Measurements from ENCODE around the gene KLHL29.

The KLHL29 gene

GRCh38 chr2:23746141-23746863, 361.3 kb downstream of the KLHL29 start:
- no peak overlapping the region for H3K27ac ChIP-seq (replicated peaks)
- no peak overlapping the region for H3K4me3 ChIP-seq (replicated peaks; ENCODE audit: insufficient read depth, low read length)
- TF ChIP-seq REST (IDR thresholded peaks at IDR 0.05; ENCODE audit: insufficient replicate concordance, low read depth) (no peak), POLR2AphosphoS5 (IDR thresholded peaks at IDR 0.05; ENCODE audit: low read depth) (no peak), GABPA (IDR thresholded peaks at IDR 0.05; ENCODE audit: low read depth) (no peak), CTCF (IDR thresholded peaks at IDR 0.05; ENCODE audit: insufficient read depth, low read length) (no peak), SPI1 (IDR thresholded peaks at IDR 0.05; ENCODE audit: borderline replicate concordance, low read depth) (no peak)
- no peaks in the 10 kb centered on the region for H3K27me3 ChIP-seq (ENCODE audit: insufficient read depth, poor library complexity, severe bottlenecking)
- DNase-seq (ENCODE audit: low read depth in 1 of 2, low spot score in 1 of 2): no peak

- no peak overlapping the region for H3K4me3 ChIP-seq (replicated peaks; ENCODE audit: insufficient read depth, low read length)
- DNase-seq (ENCODE audit: low read depth in 1 of 2, low spot score in 1 of 2): no peak
- TF ChIP-seq REST (IDR thresholded peaks at IDR 0.05; ENCODE audit: insufficient replicate concordance, low read depth) (no peak), GABPA (IDR thresholded peaks at IDR 0.05; ENCODE audit: low read depth) (no peak), CTCF (IDR thresholded peaks at IDR 0.05; ENCODE audit: insufficient read depth, low read length) (no peak), SPI1 (IDR thresholded peaks at IDR 0.05; ENCODE audit: borderline replicate concordance, low read depth) (no peak), POLR2AphosphoS5 (IDR thresholded peaks at IDR 0.05; ENCODE audit: low read depth) (no peak)
Observed at GRCh38 chr2:23751747-23752265, 366.8 kb downstream of the KLHL29 start.

GRCh38 chr2:23753291-23754010, 368.5 kb downstream of the KLHL29 start:
- Histone ChIP-seq H3K4me3 (replicated peaks; ENCODE audit: insufficient read depth, low read length) (no peak overlapping the region), H3K27ac (replicated peaks) (no peak overlapping the region), H3K27me3 (ENCODE audit: insufficient read depth, poor library complexity, severe bottlenecking) (no peaks in the 10 kb centered on the region)
- TF ChIP-seq GABPA (IDR thresholded peaks at IDR 0.05; ENCODE audit: low read depth) (no peak), REST (IDR thresholded peaks at IDR 0.05; ENCODE audit: insufficient replicate concordance, low read depth) (no peak), CTCF (IDR thresholded peaks at IDR 0.05; ENCODE audit: insufficient read depth, low read length) (no peak)
- no peak for DNase-seq (ENCODE audit: low read depth in 1 of 2, low spot score in 1 of 2)

More at GRCh38 chr2:23751747-23752265, 366.8 kb downstream of the KLHL29 start:
- no peaks in the 10 kb centered on the region for H3K27me3 ChIP-seq (ENCODE audit: insufficient read depth, poor library complexity, severe bottlenecking)
- no peak overlapping the region for H3K27ac ChIP-seq (replicated peaks)

Measured in HL-60 (cell line).